Uterus (tissue), 2 donors: ENCODE data around the gene SLC6A18.

Experiments used
- POLR2A ChIP-seq, 2 donors: fragments of 450-650 bp; IDR thresholded peaks; one replicate each; pipeline ENCODE4 v1.6.1; 2016; ENCODE audit warnings: antibody characterized with exemption in 2 of 2, mild to moderate bottlenecking in 1 of 2, moderate library complexity in 1 of 2
- TF ChIP-seq, protein P1 (sequence below), 4 experiments: fragments of 200-600 bp in 2 of 4; fragments of 450-650 bp in 2 of 4; sonication (generic) in 2 of 4; IDR thresholded peaks; one replicate each; pipeline ENCODE4 v1.5.1; 2016 to 2019; ENCODE audit warnings: antibody characterized with exemption in 4 of 4, mild to moderate bottlenecking in 2 of 4, moderate library complexity in 1 of 4

DNA sequence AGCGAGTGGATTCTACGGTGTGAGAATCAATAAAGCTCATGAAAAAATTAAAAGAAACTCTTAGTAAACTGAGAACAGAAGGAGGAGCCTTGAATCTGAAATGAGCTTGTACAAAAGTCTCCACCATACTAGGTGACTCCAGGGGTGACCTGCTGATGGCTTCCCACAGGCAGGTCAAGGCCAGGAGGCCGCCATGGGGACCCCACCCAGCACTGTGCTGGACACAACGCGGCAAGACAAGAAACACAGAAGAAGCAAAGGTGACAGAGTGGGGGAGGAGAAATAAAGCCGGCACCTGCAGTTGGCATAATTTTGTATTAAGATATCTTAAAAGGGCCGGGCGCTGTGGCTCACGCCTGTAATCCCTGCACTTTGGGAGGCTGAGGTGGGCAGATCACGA is 35.9 kb upstream of the SLC6A18 start:
- TF ChIP-seq, protein P1, sequence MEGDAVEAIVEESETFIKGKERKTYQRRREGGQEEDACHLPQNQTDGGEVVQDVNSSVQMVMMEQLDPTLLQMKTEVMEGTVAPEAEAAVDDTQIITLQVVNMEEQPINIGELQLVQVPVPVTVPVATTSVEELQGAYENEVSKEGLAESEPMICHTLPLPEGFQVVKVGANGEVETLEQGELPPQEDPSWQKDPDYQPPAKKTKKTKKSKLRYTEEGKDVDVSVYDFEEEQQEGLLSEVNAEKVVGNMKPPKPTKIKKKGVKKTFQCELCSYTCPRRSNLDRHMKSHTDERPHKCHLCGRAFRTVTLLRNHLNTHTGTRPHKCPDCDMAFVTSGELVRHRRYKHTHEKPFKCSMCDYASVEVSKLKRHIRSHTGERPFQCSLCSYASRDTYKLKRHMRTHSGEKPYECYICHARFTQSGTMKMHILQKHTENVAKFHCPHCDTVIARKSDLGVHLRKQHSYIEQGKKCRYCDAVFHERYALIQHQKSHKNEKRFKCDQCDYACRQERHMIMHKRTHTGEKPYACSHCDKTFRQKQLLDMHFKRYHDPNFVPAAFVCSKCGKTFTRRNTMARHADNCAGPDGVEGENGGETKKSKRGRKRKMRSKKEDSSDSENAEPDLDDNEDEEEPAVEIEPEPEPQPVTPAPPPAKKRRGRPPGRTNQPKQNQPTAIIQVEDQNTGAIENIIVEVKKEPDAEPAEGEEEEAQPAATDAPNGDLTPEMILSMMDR (IDR thresholded peaks at IDR 0.05): no peak
- TF ChIP-seq POLR2A (IDR thresholded peaks at IDR 0.05): no peak
